NCI-H2081 (cell line): ENCODE data around the gene KRTAP9-7.

Source experiments
- DNase-seq, 2 experiments: peaks; one replicate each; lab custom pipeline; 2025; lab: John Stamatoyannopoulos, UW

KRTAP9-7 gene

GRCh38 chr17:41322094-41322902, 46.8 kb downstream of the KRTAP9-7 start:
- peak; percentile 26 to 59 for DNase-seq

GRCh38 chr17:41322903-41323895, 47.7 kb downstream of the KRTAP9-7 start:
- DNase-seq = no peak

- DNase-seq = peak; percentile 13 to 59
Measured at GRCh38 chr17:41324180-41325075, 48.9 kb downstream of the KRTAP9-7 start.

GRCh38 chr17:41325126-41325525, 49.6 kb downstream of the KRTAP9-7 start:
- DNase-seq = no peak

GRCh38 chr17:41325611-41326010, 50.1 kb downstream of the KRTAP9-7 start:
- DNase-seq = no peak
